GM04504 (cell line): ENCODE data around the gene FBXO17.
"Not testable (repeated sequence)": the region's sequence is repeated elsewhere in the genome, so short reads cannot be mapped to it uniquely, and the experiment has no call there.

ENCODE experiments used
- DNase-seq: peaks from one replicate; pipeline ENCODE4 v3.0.0-alpha.2; 2012; ENCODE audit warnings: low read depth

Gene FBXO17

GRCh38 chr19:38979812-38980211, 4.3 kb upstream of the FBXO17 start:
- no peak for DNase-seq

- DNase-seq, result no peak
These were observed 2.8 kb upstream of the FBXO17 start for GRCh38 chr19:38978326-38978689.

- no peak for DNase-seq
These were observed 2.1 kb upstream of the FBXO17 start for GRCh38 chr19:38977445-38978325.

GRCh38 chr19:38975861-38976271, 324 bp upstream of the FBXO17 start:
- no peak for DNase-seq

- DNase-seq, result no peak
These were observed 823 bp downstream of the FBXO17 start for GRCh38 chr19:38974624-38975213.

- no peak for DNase-seq
These were observed 3.9 kb downstream of the FBXO17 start for GRCh38 chr19:38971672-38972071.

GRCh38 chr19:38970664-38971532, 4.6 kb downstream of the FBXO17 start:
- no peak for DNase-seq

- not testable (repeated sequence) for DNase-seq
These were observed 9.4 kb downstream of the FBXO17 start for GRCh38 chr19:38966149-38966548.

GRCh38 chr19:38964738-38965137, 10.8 kb downstream of the FBXO17 start:
- DNase-seq, result no peak

GRCh38 chr19:38959618-38960017, 15.9 kb downstream of the FBXO17 start:
- no peak for DNase-seq

GRCh38 chr19:38958301-38958700, 17.2 kb downstream of the FBXO17 start:
- DNase-seq, result no peak

GRCh38 chr19:38956264-38956663, 19.3 kb downstream of the FBXO17 start:
- DNase-seq, result no peak

GRCh38 chr19:38953677-38954076, 21.9 kb downstream of the FBXO17 start:
- DNase-seq, result no peak

GRCh38 chr19:38952395-38953165, 23.0 kb downstream of the FBXO17 start:
- no peak for DNase-seq

GRCh38 chr19:38951187-38951586, 24.4 kb downstream of the FBXO17 start:
- no peak for DNase-seq

GRCh38 chr19:38949580-38950367, 25.8 kb downstream of the FBXO17 start:
- no peak for DNase-seq

- DNase-seq, result no peak
These were observed 29.1 kb downstream of the FBXO17 start for GRCh38 chr19:38946229-38947010.

GRCh38 chr19:38945562-38946228, 29.8 kb downstream of the FBXO17 start:
- no peak for DNase-seq

GRCh38 chr19:38944981-38945506, 30.5 kb downstream of the FBXO17 start:
- DNase-seq, result no peak
